Measurements from ENCODE around the gene OTUD3.

DNA sequence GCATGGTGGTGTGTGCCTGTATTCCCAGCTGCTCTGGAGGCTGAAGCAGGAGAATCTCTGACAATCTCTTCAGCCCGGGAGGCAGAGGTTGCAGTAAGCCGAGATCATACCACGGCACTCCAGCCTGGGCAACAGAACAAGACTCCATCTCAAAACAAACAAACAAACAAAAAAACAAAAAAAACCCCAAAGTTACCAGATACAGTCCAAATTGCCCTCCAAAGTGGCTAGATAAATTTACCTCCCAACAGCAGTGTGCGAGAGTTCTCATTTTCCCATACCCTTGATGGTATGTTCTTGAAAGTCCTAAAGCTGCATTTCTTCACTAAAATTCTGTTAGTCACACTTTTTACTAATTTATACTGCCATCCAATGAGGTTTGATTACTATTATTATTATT lies 3.0 kb upstream of the OTUD3 start:
- no peak for TF ChIP-seq POLR2A (IDR thresholded peaks at IDR 0.05)
- TF ChIP-seq, protein P1, sequence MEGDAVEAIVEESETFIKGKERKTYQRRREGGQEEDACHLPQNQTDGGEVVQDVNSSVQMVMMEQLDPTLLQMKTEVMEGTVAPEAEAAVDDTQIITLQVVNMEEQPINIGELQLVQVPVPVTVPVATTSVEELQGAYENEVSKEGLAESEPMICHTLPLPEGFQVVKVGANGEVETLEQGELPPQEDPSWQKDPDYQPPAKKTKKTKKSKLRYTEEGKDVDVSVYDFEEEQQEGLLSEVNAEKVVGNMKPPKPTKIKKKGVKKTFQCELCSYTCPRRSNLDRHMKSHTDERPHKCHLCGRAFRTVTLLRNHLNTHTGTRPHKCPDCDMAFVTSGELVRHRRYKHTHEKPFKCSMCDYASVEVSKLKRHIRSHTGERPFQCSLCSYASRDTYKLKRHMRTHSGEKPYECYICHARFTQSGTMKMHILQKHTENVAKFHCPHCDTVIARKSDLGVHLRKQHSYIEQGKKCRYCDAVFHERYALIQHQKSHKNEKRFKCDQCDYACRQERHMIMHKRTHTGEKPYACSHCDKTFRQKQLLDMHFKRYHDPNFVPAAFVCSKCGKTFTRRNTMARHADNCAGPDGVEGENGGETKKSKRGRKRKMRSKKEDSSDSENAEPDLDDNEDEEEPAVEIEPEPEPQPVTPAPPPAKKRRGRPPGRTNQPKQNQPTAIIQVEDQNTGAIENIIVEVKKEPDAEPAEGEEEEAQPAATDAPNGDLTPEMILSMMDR (IDR thresholded peaks at IDR 0.05): no peak

All from tibial nerve (tissue), 3 donors.